Neural cell (in vitro differentiated cells): ENCODE results near the gene HOXC13. TPM values are rescaled to one million over a fixed set of nuclear protein-coding genes. Genes with fewer than 3 reads are reported as not detected.

ENCODE experiments used
- H2AFZ ChIP-seq: fragments of 200-600, 300-800 bp; sonication (generic), shearing (Covaris generic); 2 replicates; pipeline ENCODE4 v1.6.0; 2014; ENCODE audit warnings: low read depth, mild to moderate bottlenecking, antibody characterized with exemption, low read length, moderate library complexity
- H3F3A ChIP-seq: fragments of 200-600 bp; shearing (Covaris generic); 2 replicates; pipeline ENCODE4 v1.6.1; 2016; ENCODE audit warnings: mild to moderate bottlenecking, moderate library complexity, mixed read lengths, antibody characterized with exemption, low read length; ENCODE audit not compliant: insufficient read depth, poor library complexity, severe bottlenecking
- H3K27ac ChIP-seq: fragments of 200-600, 300-800 bp; sonication (generic), shearing (Covaris generic); 2 replicates; pipeline ENCODE4 v1.5.1; 2014; ENCODE audit warnings: mild to moderate bottlenecking, low read length, moderate library complexity
- H3K27me3 ChIP-seq: fragments of 300-800, 200-600 bp; sonication (generic), shearing (Covaris generic); 2 replicates; pipeline ENCODE4 v1.6.0; 2014; ENCODE audit warnings: mild to moderate bottlenecking, low read depth, low read length, moderate library complexity; ENCODE audit not compliant: insufficient read depth
- H3K36me3 ChIP-seq: fragments of 300-800, 200-600 bp; sonication (generic), shearing (Covaris generic); 2 replicates; pipeline ENCODE4 v1.5.1; 2014; ENCODE audit warnings: mild to moderate bottlenecking, antibody characterized with exemption, low read length, moderate library complexity; ENCODE audit not compliant: insufficient read depth
- H3K4me2 ChIP-seq: fragments of 300-800, 200-600 bp; sonication (generic), shearing (Covaris generic); 2 replicates; pipeline ENCODE4 v1.6.0; 2014; ENCODE audit warnings: mild to moderate bottlenecking, low read length
- H3K4me3 ChIP-seq: fragments of 300-800, 200-600 bp; sonication (generic), shearing (Covaris generic); 2 replicates; pipeline ENCODE4 v1.5.1; 2014; ENCODE audit warnings: mild to moderate bottlenecking, low read length, moderate library complexity
- H3K79me2 ChIP-seq: fragments of 200-600 bp; shearing (Covaris generic); replicated peaks from 2 replicates; pipeline ENCODE4 v1.6.0; 2014; ENCODE audit warnings: mild to moderate bottlenecking, low read length, moderate library complexity; ENCODE audit not compliant: insufficient read depth
- H3K9ac ChIP-seq: fragments of 300-800, 200-600 bp; sonication (generic), shearing (Covaris generic); 2 replicates; pipeline ENCODE4 v1.6.1; 2016; ENCODE audit warnings: mild to moderate bottlenecking, low read length, mixed read lengths
- H3K9me2 ChIP-seq: fragments of 200-600 bp; shearing (Covaris generic); 2 replicates; pipeline ENCODE4 v1.6.1; 2016; ENCODE audit warnings: mild to moderate bottlenecking, low read length, mixed read lengths; ENCODE audit not compliant: insufficient read depth
- H3K9me3 ChIP-seq: fragments of 200-600, 300-800 bp; sonication (generic), shearing (Covaris generic); 2 replicates; pipeline ENCODE4 v1.6.1; 2016; ENCODE audit warnings: mild to moderate bottlenecking, mixed run types, low read length, moderate library complexity, mixed read lengths
- H4K20me1 ChIP-seq: fragments of 200-600 bp; shearing (Covaris generic); 2 replicates; pipeline ENCODE4 v1.6.1; 2016; ENCODE audit warnings: mild to moderate bottlenecking, mixed run types; ENCODE audit not compliant: insufficient read depth
- EP300 ChIP-seq: fragments of 450-650 bp; conservative IDR thresholded peaks from 2 replicates; pipeline ENCODE4 v1.6.1; 2014; ENCODE audit warnings: antibody characterized with exemption, mild to moderate bottlenecking, moderate library complexity; ENCODE audit not compliant: poor library complexity, severe bottlenecking
- EZH2 ChIP-seq: fragments of 200-600, 300-800 bp; shearing (Covaris generic), sonication (generic); IDR thresholded peaks from 2 replicates; pipeline ENCODE4 v1.6.1; 2014; ENCODE audit warnings: antibody characterized with exemption, low read length, borderline replicate concordance, mild to moderate bottlenecking; ENCODE audit not compliant: insufficient read depth, poor library complexity, severe bottlenecking
- RAD21 ChIP-seq: fragments of 450-650 bp; conservative IDR thresholded peaks from 2 replicates; pipeline ENCODE4 v1.6.1; 2014; ENCODE audit warnings: antibody characterized with exemption, mild to moderate bottlenecking, moderate library complexity
- SMC3 ChIP-seq: fragments of 450-650 bp; conservative IDR thresholded peaks from 2 replicates; pipeline ENCODE4 v1.6.1; 2014; ENCODE audit warnings: antibody characterized with exemption, mild to moderate bottlenecking, moderate library complexity; ENCODE audit not compliant: poor library complexity
- TAF1 ChIP-seq: IDR thresholded peaks from 2 replicates; pipeline ENCODE4 v1.6.1; 2012; ENCODE audit warnings: low read depth
- polyA plus RNA-seq: library from polyadenylated mRNA; depleted of rRNA; stranded (reverse); fragments of >200 nt; gene quantifications from 2 replicates; pipeline ENCODE4 v1.2.3, GENCODE V29; 2014
- small RNA-seq, 3 experiments: library from RNA; depleted of rRNA; stranded (forward); fragments of <200 nt; gene quantifications; one replicate each; pipeline ENCODE3, GENCODE V24; 2012
- TF ChIP-seq, protein P1 (sequence below): IDR thresholded peaks from 2 replicates; pipeline ENCODE4 v1.6.1; 2012; ENCODE audit warnings: borderline replicate concordance

Gene HOXC13
- polyA plus RNA-seq, 1 donor from 2014 or later: not detected

DNA sequence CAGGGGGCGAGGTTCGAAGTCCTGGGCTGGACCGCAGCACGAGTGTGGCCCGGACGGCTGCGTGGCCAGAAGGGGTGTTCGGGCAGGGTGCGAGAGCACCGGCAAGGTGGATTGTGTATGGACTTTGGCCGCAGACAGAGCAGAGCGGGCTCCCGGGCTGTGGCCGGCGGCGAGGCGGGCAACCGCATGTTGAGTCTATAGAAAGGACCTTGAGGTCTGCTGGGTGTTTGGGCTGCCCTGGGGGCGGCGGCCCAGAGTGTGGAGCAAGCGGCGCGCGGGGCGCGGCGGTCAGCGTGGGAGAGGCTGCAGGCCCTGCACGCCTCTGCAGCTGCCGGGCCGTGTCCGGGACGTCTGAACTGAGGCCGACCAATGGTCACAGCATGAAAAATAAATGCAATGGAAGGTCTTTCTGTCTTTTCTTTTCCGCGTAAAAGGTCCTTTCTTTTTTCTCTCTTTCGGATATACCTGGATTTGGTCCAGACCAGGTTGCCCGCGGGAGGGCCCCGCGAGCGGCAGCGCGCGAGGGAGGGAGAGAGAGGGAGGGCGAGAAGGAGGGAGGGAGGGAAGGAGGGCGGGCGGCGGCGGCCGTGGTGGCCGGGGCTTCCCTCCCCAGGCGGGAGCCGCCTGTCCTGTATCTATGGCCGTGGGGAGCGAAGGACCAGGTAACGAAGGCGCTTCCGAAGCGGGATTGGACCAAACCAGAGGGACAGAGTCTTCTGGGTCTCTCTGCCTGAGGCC lies 55.8 kb downstream of the HOXC13 start:
- H3F3A ChIP-seq: no peaks in the 10 kb centered on the region

DNA sequence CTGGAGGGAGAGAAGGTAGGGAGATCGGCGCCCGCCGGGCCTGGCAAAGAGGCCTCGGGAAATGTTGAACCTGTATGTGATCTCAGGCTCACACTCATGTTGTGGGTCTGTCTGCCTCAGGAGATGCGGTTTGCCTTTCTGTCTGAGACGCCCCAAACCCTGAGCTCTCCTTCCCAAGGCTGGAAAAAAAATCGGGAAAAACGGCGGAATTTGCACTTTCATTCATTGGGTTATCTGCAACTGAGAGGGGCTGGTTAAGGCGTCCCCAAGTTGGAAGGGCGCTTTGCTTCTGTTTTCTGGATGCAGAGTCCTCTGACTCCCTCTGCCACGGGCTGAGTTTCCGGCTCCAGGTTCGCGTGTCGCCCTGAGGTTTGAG lies 56.4 kb downstream of the HOXC13 start:
- Histone ChIP-seq H3K36me3 (no peaks in the 10 kb centered on the region), H3K4me2 (no peak overlapping the region), H3F3A (no peaks in the 10 kb centered on the region), H3K9me2 (no peaks in the 10 kb centered on the region), H4K20me1 (no peaks in the 10 kb centered on the region), H3K27ac (no peak overlapping the region), H3K27me3 (peaks cover 100% of the 10 kb centered on the region), H3K9ac (no peak overlapping the region), H3K79me2 (no peaks in the 10 kb centered on the region), H2AFZ (no peak overlapping the region), H3K9me3 (no peaks in the 10 kb centered on the region), H3K4me3 (no peak overlapping the region)
- TF ChIP-seq EP300: no peak

More for the DNA sequence above, 55.8 kb downstream of the HOXC13 start:
- Histone ChIP-seq H3K9ac (no peak overlapping the region), H2AFZ (no peak overlapping the region), H3K4me3 (no peak overlapping the region), H3K4me2 (no peak overlapping the region), H3K9me2 (no peaks in the 10 kb centered on the region), H3K9me3 (no peaks in the 10 kb centered on the region), H3K27me3 (peaks cover 100% of the 10 kb centered on the region), H3K36me3 (no peaks in the 10 kb centered on the region), H3K27ac (no peak overlapping the region), H3K79me2 (no peaks in the 10 kb centered on the region), H4K20me1 (no peaks in the 10 kb centered on the region)
- TF ChIP-seq RAD21: no peak
- TF ChIP-seq, protein P1, sequence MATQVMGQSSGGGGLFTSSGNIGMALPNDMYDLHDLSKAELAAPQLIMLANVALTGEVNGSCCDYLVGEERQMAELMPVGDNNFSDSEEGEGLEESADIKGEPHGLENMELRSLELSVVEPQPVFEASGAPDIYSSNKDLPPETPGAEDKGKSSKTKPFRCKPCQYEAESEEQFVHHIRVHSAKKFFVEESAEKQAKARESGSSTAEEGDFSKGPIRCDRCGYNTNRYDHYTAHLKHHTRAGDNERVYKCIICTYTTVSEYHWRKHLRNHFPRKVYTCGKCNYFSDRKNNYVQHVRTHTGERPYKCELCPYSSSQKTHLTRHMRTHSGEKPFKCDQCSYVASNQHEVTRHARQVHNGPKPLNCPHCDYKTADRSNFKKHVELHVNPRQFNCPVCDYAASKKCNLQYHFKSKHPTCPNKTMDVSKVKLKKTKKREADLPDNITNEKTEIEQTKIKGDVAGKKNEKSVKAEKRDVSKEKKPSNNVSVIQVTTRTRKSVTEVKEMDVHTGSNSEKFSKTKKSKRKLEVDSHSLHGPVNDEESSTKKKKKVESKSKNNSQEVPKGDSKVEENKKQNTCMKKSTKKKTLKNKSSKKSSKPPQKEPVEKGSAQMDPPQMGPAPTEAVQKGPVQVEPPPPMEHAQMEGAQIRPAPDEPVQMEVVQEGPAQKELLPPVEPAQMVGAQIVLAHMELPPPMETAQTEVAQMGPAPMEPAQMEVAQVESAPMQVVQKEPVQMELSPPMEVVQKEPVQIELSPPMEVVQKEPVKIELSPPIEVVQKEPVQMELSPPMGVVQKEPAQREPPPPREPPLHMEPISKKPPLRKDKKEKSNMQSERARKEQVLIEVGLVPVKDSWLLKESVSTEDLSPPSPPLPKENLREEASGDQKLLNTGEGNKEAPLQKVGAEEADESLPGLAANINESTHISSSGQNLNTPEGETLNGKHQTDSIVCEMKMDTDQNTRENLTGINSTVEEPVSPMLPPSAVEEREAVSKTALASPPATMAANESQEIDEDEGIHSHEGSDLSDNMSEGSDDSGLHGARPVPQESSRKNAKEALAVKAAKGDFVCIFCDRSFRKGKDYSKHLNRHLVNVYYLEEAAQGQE: no peak
- no peak for TF ChIP-seq SMC3
- TF ChIP-seq EP300: no peak
- TF ChIP-seq EZH2: peak; percentile 15
- TF ChIP-seq TAF1: no peak

DNA sequence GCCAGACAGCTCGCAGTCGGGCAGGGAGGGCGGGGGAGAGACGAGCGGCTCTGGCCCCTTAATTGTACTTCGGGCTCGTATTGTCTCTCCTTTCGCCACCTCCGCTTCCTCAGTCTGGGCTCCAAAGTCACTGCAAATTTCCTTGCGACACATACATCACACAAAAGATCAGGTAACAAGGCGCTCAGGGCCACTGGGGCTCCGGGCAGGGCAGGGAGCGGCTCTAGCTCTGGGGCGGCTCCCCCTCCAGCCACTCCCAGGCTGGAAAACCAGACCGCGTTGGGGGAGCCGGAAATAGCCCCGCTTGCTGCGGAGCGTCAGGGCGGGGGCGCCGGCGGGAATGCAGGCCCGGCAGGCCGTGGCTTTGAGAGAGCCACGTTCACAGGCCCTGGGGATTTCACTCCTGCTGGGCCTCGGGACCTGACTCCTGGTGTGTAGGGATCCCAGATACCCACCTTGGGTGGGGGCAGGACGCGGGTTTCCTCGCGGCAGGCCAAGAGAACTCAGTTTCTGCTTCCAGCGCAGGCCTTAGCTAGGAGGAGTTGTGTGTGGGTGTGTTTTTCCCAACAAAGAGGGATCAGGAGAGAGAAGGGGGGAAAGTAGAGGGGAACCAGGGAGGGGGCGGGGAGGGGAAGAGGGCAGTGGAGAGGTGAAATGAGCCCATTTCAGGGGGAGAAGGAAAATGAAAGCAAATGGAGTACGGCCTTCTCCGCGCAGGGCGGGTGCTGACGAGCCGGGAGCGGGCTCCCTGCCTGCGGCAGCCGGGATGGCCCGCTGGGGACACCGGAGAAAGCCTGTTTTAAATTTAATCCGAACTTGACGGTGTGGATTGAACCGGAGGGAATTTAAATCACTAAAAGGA lies 57.0 kb downstream of the HOXC13 start:
- no peaks in the 10 kb centered on the region for H4K20me1 ChIP-seq
- H3K9me2 ChIP-seq: no peaks in the 10 kb centered on the region
- no peaks in the 10 kb centered on the region for H3K36me3 ChIP-seq
- TF ChIP-seq EZH2 (peak; percentile 85), SMC3 (no peak)
- no peaks in the 10 kb centered on the region for H3F3A ChIP-seq
- H2AFZ ChIP-seq: no peak overlapping the region
- no peak overlapping the region for H3K27ac ChIP-seq
- no peak overlapping the region for H3K4me2 ChIP-seq
- H3K9ac ChIP-seq: no peak overlapping the region
- no peaks in the 10 kb centered on the region for H3K9me3 ChIP-seq
- H3K27me3 ChIP-seq: peaks cover 100% of the 10 kb centered on the region
- no peak overlapping the region for H3K4me3 ChIP-seq
- H3K79me2 ChIP-seq: no peaks in the 10 kb centered on the region

Small RNA genes within 50 kb of the gene (small RNA-seq; reads per million reads assigned to genes)
- 0 reads per million in 3 experiments for gene AC012531.3
- 0 reads per million in 3 experiments for gene AC012531.4
- gene MIR196A2: 0 to 0.03 (median 0) reads per million in 3 experiments
- 0 reads per million in 3 experiments for gene RF01905
- 0 reads per million in 3 experiments for gene RF01906

Other genes starting within 250 kb of the HOXC13 start
- 169 and 187 TPM in 2 replicates for gene CALCOCO1, start 211.4 kb upstream of the HOXC13 start, polyA plus RNA-seq
- not detected in 2 replicates for gene CISTR, start 186.9 kb upstream of the HOXC13 start, polyA plus RNA-seq
- not detected in 2 replicates for gene HOXC12, start 16.1 kb downstream of the HOXC13 start, polyA plus RNA-seq
- not detected in 2 replicates for gene HOXC11, start 34.3 kb downstream of the HOXC13 start, polyA plus RNA-seq
- gene HOTAIR, start 36.1 kb downstream of the HOXC13 start, polyA plus RNA-seq: not detected in 2 replicates
- gene HOXC10, start 46.3 kb downstream of the HOXC13 start, polyA plus RNA-seq: not detected in 2 replicates
- gene HOXC9, start 61.3 kb downstream of the HOXC13 start, polyA plus RNA-seq: not detected in 2 replicates
- not detected in 2 replicates for gene HOXC8, start 70.2 kb downstream of the HOXC13 start, polyA plus RNA-seq
- gene HOXC6, start 89.6 kb downstream of the HOXC13 start, polyA plus RNA-seq: not detected in 2 replicates
- not detected in 2 replicates for gene HOXC5, start 94.2 kb downstream of the HOXC13 start, polyA plus RNA-seq
- not detected in 2 replicates for gene HOXC4, start 115.0 kb downstream of the HOXC13 start, polyA plus RNA-seq